ENCODE measurements around the gene PAK5. TPM values are rescaled to one million over a fixed set of nuclear protein-coding genes. Genes with fewer than 3 reads are reported as not detected.

PAK5 gene
- total RNA-seq, 1 donor from 2014 or later, result 0.16 TPM

- H3K9me3 Mint-ChIP-seq (ENCODE audit: unreplicated experiment), result peaks cover 2% of the 10 kb centered on the region
- no peak for FAIRE-seq
These were observed 205.9 kb downstream of the PAK5 start for GRCh38 chr20:9632991-9633390.

GRCh38 chr20:9632265-9632664 is 206.6 kb downstream of the PAK5 start:
- FAIRE-seq (no peak), DNase-seq (ENCODE audit: low read depth) (no peak)
- no peak overlapping the region for H3K4me3 Mint-ChIP-seq (ENCODE audit: unreplicated experiment)
- H3K27ac ChIP-seq (ENCODE audit: low read depth, low read length), result no peak overlapping the region
- H2AFZ ChIP-seq (ENCODE audit: low read depth, low read length), result no peak overlapping the region
- H3K36me3 ChIP-seq (ENCODE audit: insufficient read depth, low read length), result no peaks in the 10 kb centered on the region
- TF ChIP-seq CTCF (IDR thresholded peaks at IDR 0.05; ENCODE audit: insufficient read depth, low read depth, low read length) (no peak), EZH2 (IDR thresholded peaks at IDR 0.05; ENCODE audit: insufficient read depth, low read length) (no peak)
- peaks cover 2% of the 10 kb centered on the region for H3K9me3 Mint-ChIP-seq (ENCODE audit: unreplicated experiment)
- no peaks in the 10 kb centered on the region for H3K36me3 Mint-ChIP-seq (ENCODE audit: low read depth, unreplicated experiment)
- no peaks in the 10 kb centered on the region for H3K27me3 Mint-ChIP-seq (ENCODE audit: low read depth, unreplicated experiment)
- no peak overlapping the region for H3K4me3 ChIP-seq (ENCODE audit: insufficient read depth, low read depth, low read length)
- no peaks in the 10 kb centered on the region for H3K27me3 ChIP-seq (ENCODE audit: insufficient read depth, low read length)
- no peak overlapping the region for H3K9ac ChIP-seq (ENCODE audit: low read length)
- no peaks in the 10 kb centered on the region for H4K20me1 ChIP-seq (ENCODE audit: insufficient read depth, low read length)
- no peak overlapping the region for H3K27ac Mint-ChIP-seq (ENCODE audit: unreplicated experiment)
- no peaks in the 10 kb centered on the region for H3K9me3 ChIP-seq (ENCODE audit: insufficient read depth, low read depth, low read length)
- H3K79me2 ChIP-seq (ENCODE audit: insufficient read depth, low read length), result no peaks in the 10 kb centered on the region
- H3K4me2 ChIP-seq (ENCODE audit: low read length), result no peak overlapping the region
- H3K4me1 Mint-ChIP-seq (ENCODE audit: low read depth, unreplicated experiment), result no peaks in the 10 kb centered on the region
- no peaks in the 10 kb centered on the region for H3K4me1 ChIP-seq (ENCODE audit: insufficient read depth, low read length)

More at GRCh38 chr20:9632991-9633390, 205.9 kb downstream of the PAK5 start:
- Mint-ChIP-seq H3K4me3 (ENCODE audit: unreplicated experiment) (no peak overlapping the region), H3K4me1 (ENCODE audit: low read depth, unreplicated experiment) (no peaks in the 10 kb centered on the region), H3K36me3 (ENCODE audit: low read depth, unreplicated experiment) (no peaks in the 10 kb centered on the region), H3K27me3 (ENCODE audit: low read depth, unreplicated experiment) (no peaks in the 10 kb centered on the region), H3K27ac (ENCODE audit: unreplicated experiment) (no peak overlapping the region)
- Histone ChIP-seq H3K4me1 (ENCODE audit: insufficient read depth, low read length) (no peaks in the 10 kb centered on the region), H3K79me2 (ENCODE audit: insufficient read depth, low read length) (no peaks in the 10 kb centered on the region), H3K36me3 (ENCODE audit: insufficient read depth, low read length) (no peaks in the 10 kb centered on the region), H2AFZ (ENCODE audit: low read depth, low read length) (no peak overlapping the region), H3K4me2 (ENCODE audit: low read length) (no peak overlapping the region), H3K27ac (ENCODE audit: low read depth, low read length) (no peak overlapping the region), H3K4me3 (ENCODE audit: insufficient read depth, low read depth, low read length) (no peak overlapping the region), H4K20me1 (ENCODE audit: insufficient read depth, low read length) (no peaks in the 10 kb centered on the region), H3K9me3 (ENCODE audit: insufficient read depth, low read depth, low read length) (no peaks in the 10 kb centered on the region), H3K27me3 (ENCODE audit: insufficient read depth, low read length) (no peaks in the 10 kb centered on the region), H3K9ac (ENCODE audit: low read length) (no peak overlapping the region)
- no peak for DNase-seq (ENCODE audit: low read depth)
- no peak for TF ChIP-seq EZH2 (IDR thresholded peaks at IDR 0.05; ENCODE audit: insufficient read depth, low read length)
- TF ChIP-seq CTCF (IDR thresholded peaks at IDR 0.05; ENCODE audit: insufficient read depth, low read depth, low read length), result no peak

- Histone ChIP-seq H3K9ac (ENCODE audit: low read length) (no peak overlapping the region), H2AFZ (ENCODE audit: low read depth, low read length) (no peak overlapping the region), H3K79me2 (ENCODE audit: insufficient read depth, low read length) (no peaks in the 10 kb centered on the region), H3K4me2 (ENCODE audit: low read length) (no peak overlapping the region), H4K20me1 (ENCODE audit: insufficient read depth, low read length) (no peaks in the 10 kb centered on the region), H3K9me3 (ENCODE audit: insufficient read depth, low read depth, low read length) (no peaks in the 10 kb centered on the region), H3K36me3 (ENCODE audit: insufficient read depth, low read length) (no peaks in the 10 kb centered on the region), H3K4me3 (ENCODE audit: insufficient read depth, low read depth, low read length) (no peak overlapping the region), H3K4me1 (ENCODE audit: insufficient read depth, low read length) (no peaks in the 10 kb centered on the region), H3K27me3 (ENCODE audit: insufficient read depth, low read length) (no peaks in the 10 kb centered on the region), H3K27ac (ENCODE audit: low read depth, low read length) (no peak overlapping the region)
- H3K27ac Mint-ChIP-seq (ENCODE audit: unreplicated experiment), result no peak overlapping the region
- TF ChIP-seq CTCF (IDR thresholded peaks at IDR 0.05; ENCODE audit: insufficient read depth, low read depth, low read length) (no peak), EZH2 (IDR thresholded peaks at IDR 0.05; ENCODE audit: insufficient read depth, low read length) (no peak)
- no peaks in the 10 kb centered on the region for H3K36me3 Mint-ChIP-seq (ENCODE audit: low read depth, unreplicated experiment)
- H3K4me3 Mint-ChIP-seq (ENCODE audit: unreplicated experiment), result no peak overlapping the region
- H3K9me3 Mint-ChIP-seq (ENCODE audit: unreplicated experiment), result peaks cover 2% of the 10 kb centered on the region
- DNase-seq (ENCODE audit: low read depth) (no peak), FAIRE-seq (no peak)
- no peaks in the 10 kb centered on the region for H3K27me3 Mint-ChIP-seq (ENCODE audit: low read depth, unreplicated experiment)
- H3K4me1 Mint-ChIP-seq (ENCODE audit: low read depth, unreplicated experiment), result no peaks in the 10 kb centered on the region
These were observed 208.3 kb downstream of the PAK5 start for GRCh38 chr20:9630554-9630953.
